ENCODE results near the gene DEPDC4.

The DEPDC4 gene

DNA sequence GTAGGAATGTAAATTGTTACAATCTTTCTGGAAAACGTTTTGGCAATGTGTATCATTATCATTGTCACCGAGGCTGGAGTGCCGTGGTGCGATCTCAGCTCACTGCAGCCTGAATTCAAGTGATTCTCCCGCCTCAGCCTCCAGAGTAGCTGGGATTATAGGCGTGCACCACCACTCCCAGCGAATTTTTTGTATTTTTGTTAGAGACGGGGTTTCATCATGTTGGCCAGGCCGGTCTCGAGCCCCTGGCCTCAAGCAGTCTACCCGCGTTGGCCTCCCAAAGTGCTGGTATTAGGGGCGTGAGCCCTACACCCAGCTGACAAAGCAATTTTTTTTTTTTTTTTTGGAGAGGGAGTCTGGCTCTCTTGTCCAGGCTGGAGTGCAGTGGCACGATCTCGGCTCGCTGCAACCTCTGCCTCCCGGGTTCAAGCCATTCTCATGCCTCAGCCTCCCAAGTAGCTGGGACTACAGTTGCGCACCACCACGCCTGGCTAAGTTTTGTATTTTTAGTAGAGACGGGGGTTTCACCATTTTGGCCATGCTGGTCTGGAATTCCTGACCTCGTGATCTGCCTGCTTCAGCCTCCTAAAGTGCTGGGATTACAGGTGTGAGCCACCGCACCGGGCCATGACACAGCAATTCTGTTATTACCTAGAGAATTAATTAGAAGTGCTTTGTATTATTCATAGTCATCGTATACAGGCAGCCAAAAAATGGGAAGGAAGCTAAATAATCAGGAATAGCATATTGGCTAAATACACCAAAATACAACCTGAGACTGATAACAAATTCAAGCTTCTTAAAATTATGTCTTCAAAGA, 65.1 kb downstream of the DEPDC4 start:
- TF ChIP-seq, protein P1, sequence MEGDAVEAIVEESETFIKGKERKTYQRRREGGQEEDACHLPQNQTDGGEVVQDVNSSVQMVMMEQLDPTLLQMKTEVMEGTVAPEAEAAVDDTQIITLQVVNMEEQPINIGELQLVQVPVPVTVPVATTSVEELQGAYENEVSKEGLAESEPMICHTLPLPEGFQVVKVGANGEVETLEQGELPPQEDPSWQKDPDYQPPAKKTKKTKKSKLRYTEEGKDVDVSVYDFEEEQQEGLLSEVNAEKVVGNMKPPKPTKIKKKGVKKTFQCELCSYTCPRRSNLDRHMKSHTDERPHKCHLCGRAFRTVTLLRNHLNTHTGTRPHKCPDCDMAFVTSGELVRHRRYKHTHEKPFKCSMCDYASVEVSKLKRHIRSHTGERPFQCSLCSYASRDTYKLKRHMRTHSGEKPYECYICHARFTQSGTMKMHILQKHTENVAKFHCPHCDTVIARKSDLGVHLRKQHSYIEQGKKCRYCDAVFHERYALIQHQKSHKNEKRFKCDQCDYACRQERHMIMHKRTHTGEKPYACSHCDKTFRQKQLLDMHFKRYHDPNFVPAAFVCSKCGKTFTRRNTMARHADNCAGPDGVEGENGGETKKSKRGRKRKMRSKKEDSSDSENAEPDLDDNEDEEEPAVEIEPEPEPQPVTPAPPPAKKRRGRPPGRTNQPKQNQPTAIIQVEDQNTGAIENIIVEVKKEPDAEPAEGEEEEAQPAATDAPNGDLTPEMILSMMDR (conservative IDR thresholded peaks at IDR 0.05; ENCODE audit: low read depth): no peak
- peak overlapping the region; percentile 40 for H3K27ac ChIP-seq
- CTCF ChIA-PET: interaction anchor here (2.3 kb wide), 1 partner anchor 47 kb away, joined by 5 read pairs; no protein-coding TSS in a partner anchor
- no peak for DNase-seq (ENCODE audit: low spot score)
- POLR2A ChIA-PET (ENCODE audit: low non-redundant PET): no interaction called here

DNA sequence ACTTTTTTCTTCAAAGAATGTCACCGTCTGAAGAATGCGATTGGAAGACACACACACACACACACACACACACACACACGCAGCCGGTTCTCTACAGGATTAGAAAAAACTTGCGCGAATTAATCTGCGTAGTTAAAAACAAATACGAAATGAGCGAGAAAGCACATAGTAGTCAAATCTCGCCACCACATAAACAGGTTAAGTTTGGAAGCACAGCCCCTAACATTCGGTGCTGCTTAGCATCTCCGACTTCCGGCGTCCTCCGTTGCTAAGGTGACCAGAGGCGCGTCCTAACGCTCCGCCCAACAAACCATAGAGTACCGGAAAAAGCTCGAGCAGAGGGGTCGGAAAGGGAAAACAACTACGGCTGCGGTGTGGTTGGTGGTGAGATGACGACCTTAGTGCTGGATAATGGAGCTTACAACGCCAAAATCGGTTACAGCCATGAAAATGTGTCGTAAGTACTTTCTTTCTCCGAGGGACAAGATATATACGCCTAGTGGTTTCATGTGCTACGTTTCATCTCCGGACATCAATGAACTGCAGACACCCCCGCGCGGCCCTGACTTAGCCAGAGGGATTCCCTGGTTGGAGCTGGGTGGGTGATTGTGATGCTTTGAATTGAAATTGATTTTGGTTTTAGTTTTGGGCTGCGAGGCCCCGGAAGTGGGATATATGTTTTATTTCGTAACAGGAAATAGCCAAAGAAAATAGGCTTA, 66.3 kb downstream of the DEPDC4 start, which contains the start of gene ACTR6:
Gene ACTR6 (plus strand): TSS at position 353 of the 719 bp plus-strand sequence. CDS start 37 bp downstream, at position 390.
- POLR2A ChIA-PET (ENCODE audit: low non-redundant PET): interaction anchor here (0.5 kb wide), 1 partner anchor 66 kb away, joined by 4 read pairs; the partner anchor contains the start of genes DEPDC4 and SCYL2
- TF ChIP-seq, protein P1 (conservative IDR thresholded peaks at IDR 0.05; ENCODE audit: low read depth): no peak
- CTCF ChIA-PET: interaction anchor here (0.7 to 2.3 kb wide), 4 partner anchors 46 to 1565 kb away, joined by 3 to 5 read pairs (median 4); no protein-coding TSS in a partner anchor
- DNase-seq (ENCODE audit: low spot score): peak; percentile 93
- H3K27ac ChIP-seq: peak within 1 kb of the TSS; percentile 94

DNA sequence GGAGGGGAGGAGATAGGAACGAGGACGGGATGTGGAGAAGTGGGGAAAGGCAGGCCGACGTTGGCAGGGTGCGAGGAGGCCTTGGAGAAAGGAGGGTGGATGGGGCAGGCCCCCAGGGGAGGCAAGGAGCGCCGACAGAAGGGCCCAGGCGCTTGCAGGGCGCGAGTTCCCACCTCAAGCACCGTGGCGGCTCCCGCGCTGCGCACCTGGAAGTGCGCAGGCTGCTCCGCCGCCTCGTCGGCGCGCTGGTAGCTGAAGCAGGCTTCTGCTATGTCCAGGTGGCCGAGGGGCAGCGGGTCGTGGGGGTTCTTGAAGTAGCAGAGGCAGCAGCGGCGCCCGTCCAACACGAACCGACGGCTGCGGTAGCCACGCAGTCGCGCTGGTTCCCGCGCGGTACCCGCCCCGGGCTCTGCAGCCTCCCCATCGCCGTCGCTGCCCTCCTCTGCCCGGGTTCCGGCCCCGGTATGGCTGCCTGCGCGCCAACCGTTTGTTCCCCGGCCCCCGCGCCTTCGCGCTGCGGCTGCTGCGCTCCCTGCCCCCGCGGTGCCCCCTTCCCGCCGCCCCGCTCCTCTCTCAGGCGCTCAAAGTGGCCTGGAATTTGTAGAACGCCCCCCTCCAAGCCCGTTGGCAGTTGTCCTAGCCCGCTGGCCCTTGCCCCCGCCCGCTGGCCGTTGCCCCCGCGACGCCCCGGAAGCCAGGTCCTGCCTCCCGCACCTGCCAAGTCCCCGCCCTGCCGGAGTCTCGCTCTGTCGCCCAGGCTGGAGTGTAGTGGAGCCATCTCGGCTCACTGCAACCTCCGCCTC, 67.3 kb downstream of the DEPDC4 start:
- H3K27ac ChIP-seq: peak overlapping the region; percentile 94
- DNase-seq (ENCODE audit: low spot score): peak; percentile 44
- TF ChIP-seq, protein P1 (conservative IDR thresholded peaks at IDR 0.05; ENCODE audit: low read depth): no peak
- POLR2A ChIA-PET (ENCODE audit: low non-redundant PET): no interaction called here
- CTCF ChIA-PET: interaction anchor here (0.5 to 2.3 kb wide), 2 partner anchors 45 to 100 kb away, joined by 4 to 5 read pairs; no protein-coding TSS in a partner anchor

DNA sequence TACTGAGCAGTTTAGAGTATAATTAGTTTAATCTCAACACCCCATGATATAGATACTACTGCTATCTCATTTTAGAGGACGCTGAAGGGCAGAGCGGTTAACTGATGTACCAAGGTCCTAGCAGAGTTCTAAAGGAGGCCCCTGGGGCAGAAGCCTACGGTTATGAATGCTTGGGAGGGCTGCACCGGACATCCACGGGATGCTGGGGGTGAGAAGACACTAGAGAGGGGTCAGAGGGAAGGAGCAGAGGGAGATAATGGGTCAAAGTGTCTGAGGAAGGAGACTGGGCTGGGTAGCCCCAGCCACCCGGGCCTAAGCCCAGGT, 67.9 kb downstream of the DEPDC4 start:
- peak overlapping the region; percentile 94 for H3K27ac ChIP-seq
- TF ChIP-seq, protein P1 (conservative IDR thresholded peaks at IDR 0.05; ENCODE audit: low read depth): no peak
- ChIA-PET POLR2A (ENCODE audit: low non-redundant PET) (no interaction called here), CTCF (no interaction called here)
- peak; percentile 13 for DNase-seq (ENCODE audit: low spot score)

DNA sequence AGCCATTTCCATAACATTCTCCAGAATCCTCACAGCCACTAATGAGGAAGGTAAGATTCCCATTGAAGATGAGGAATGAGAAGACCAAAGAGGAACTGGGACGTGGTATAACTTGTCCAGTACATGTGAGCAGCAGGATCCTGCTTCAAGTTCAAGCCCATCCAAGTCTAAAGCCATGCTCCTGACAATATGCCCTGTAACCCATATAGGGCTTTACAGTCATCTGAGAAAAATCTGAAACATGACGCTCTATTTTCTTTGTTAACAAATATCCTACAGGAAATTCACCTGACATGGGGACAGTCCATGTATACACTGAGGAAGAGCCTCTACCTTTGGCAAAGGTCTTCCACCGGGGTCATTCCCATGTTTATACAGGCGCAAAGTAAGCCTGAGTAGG, 69.4 kb downstream of the DEPDC4 start:
- TF ChIP-seq, protein P1 (conservative IDR thresholded peaks at IDR 0.05; ENCODE audit: low read depth): no peak
- POLR2A ChIA-PET (ENCODE audit: low non-redundant PET): no interaction called here
- H3K27ac ChIP-seq: peak overlapping the region; percentile 35
- peak; percentile 31 for DNase-seq (ENCODE audit: low spot score)
- CTCF ChIA-PET: interaction anchor here (0.6 to 0.7 kb wide), 2 partner anchors 34 to 113 kb away, joined by 3 read pairs; no protein-coding TSS in a partner anchor

DNA sequence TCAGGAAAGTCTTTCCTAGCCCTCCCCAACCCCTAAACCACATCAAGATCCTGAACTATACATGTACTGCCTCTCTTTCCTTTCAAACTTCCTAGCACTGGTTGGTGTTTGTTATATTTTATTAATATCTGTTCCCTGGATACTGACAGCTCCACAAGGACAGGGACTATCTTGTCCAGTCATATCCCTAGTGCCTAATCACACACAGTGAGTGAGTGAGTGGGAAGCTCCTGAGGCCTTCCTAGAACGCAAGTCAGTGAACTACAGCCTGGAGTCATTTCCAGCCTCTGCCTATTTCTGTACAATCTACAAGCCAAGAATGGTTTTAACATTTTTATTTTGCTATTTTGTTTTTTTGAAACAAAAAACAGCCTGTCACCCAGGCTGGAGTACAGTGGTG, 73.8 kb downstream of the DEPDC4 start:
- ChIA-PET CTCF (no interaction called here), POLR2A (ENCODE audit: low non-redundant PET) (no interaction called here)
- no peak for DNase-seq (ENCODE audit: low spot score)
- TF ChIP-seq, protein P1 (conservative IDR thresholded peaks at IDR 0.05; ENCODE audit: low read depth): no peak
- H3K27ac ChIP-seq: no peak overlapping the region
